ENCODE results near the gene TMEM235.

The TMEM235 gene

GRCh38 chr17:78273813-78274212 is 42.4 kb downstream of the TMEM235 start:
- DNase-seq = no peak

DNA sequence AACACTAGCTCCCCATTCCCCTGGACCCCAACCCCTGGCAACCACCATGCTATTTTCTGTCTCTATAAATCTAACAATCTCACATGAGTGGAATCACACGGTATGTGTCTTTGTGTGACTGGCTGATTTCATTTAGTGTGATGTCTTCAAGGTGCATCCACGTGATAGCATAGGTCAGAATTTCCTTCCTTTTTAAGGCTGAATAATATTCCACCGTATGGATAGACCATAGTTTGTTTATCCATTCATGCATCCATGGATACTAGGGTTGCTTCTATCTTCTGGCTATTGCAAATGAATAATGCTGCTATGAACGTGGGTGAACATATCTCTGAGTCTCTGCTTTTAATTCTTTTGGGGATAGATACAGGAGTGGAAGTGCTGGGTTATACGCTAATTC is 43.9 kb downstream of the TMEM235 start:
- no peak for DNase-seq

GRCh38 chr17:78276098-78276887 is 44.9 kb downstream of the TMEM235 start:
- no peak for DNase-seq

DNA sequence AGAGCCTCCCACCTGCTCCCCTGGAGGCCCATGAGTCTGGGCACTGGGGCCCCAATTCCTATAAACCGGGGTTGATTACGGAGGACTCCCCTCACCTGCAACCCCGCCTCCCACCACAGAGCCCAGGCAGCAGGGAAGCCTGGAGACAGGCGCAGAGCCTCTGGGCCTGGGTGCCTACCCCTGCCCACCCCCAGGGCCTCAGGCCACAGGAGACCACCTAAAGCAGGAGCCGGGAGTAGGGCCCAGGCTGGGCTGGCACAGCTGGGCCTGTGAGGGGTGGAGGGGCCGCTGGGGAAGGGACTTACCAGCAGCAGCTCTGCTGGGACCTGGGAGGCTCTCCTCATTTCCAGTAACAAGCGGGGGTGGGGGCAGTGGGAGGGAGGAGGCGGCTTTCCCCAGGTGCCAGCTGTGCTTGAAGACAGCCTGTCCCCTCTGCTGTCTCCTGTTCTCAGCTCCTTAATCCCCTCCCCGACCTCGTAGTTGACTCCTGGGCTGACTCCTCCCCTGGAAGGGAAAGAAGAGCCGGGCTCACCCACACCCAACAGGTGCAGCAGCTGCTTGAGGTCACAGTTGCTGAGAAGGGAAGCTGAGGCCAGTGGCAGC is 46.8 kb downstream of the TMEM235 start:
- no peak for DNase-seq

GRCh38 chr17:78279360-78279990 is 48.0 kb downstream of the TMEM235 start:
- no peak for DNase-seq

DNA sequence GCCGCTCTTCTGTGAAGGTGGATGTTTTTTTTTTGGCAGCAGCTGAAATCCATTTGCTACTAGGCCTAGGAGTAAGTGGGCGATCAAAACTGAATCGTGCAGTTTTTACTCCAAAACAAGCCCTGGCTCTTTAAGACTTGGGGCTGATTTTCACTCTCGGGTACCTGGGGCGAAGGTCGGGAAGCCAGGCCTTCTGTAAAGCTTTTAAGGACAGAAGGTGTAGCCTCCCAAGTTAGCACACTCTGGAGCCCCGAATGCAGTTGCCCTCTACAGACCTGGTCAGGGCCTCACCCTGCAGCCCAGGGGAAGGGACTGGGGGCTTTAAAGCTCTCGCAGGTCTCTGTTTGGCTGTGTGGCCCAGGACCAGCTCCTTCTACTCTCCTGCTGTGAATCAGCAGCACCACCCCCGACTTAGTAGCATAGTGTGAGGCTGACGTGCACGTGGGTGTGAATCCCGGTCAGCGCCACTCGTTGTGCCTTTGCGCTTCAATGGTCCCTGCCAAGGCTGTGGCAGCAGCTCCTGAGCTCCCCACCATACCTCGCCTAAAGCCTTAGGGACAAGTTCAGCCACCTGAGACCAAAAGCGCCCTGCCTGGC is 49.9 kb downstream of the TMEM235 start:
- DNase-seq = no peak

DNA sequence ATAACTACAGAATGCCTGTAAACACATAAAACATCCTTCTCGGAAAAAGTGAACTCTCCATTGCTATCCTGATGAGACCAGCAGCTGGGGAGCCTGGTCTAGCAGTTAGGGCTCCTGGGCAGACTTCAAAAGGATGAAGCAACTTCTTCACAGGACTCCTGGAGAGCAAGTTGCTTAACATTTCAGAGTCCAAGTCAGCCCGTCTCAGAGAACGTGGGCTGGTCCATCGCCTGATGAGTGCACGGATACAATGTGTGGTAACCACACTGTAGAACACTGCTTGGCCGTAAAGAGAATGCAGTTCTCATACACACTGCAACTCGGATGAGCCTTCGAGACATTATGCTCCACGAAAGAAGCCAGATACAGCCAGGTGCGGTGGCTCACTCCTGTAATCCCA is 52.7 kb downstream of the TMEM235 start:
- DNase-seq = peak; percentile 58

GRCh38 chr17:78289004-78289403 is 57.6 kb downstream of the TMEM235 start:
- no peak for DNase-seq

DNA sequence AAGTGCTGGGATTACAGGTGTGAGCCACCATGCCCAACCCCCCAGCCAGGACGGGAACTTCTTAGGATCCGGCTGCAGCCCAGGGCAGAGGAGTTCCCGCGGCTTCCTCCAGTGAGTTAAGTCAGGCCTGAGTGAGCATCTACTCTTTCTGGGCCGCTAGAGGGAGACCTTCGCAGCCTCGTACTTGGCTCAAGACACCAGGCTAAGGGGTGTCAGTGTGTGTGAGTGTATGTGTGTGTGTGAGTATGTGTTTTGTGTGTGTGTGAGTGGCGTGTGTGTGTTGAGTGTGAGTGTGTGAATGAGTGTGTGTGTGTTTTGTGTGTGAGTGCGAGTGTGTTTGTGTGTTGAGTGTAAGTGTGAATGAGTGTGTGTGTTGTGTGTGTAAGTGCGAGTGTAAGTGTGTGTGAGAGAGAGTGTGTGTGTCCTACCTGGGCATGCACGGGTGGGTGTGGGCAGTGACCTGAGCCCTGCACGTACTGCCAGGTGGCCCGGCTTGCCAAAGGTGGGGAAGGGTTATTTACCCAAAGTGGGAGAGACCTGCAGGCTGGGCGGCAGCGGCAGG is 58.5 kb downstream of the TMEM235 start:
- peak; percentile 90 for DNase-seq

All from fibroblast of skin of right quadriceps (primary cell).